GM18519 (cell line): ENCODE results near the gene PLA2G3.

ENCODE experiments used
- ATAC-seq: cut with Tn5 transposase; IDR thresholded peaks from one replicate; pipeline ENCODE4 v1.9.1; 2021; ENCODE audit warnings: mild to moderate bottlenecking, moderate library complexity; ENCODE audit not compliant: unreplicated experiment, low FRiP score

The PLA2G3 gene

GRCh38 chr22:31148953-31149627, 8.8 kb upstream of the PLA2G3 start:
- ATAC-seq: no peak

- no peak for ATAC-seq
Observed at GRCh38 chr22:31148488-31148887, 8.2 kb upstream of the PLA2G3 start.

GRCh38 chr22:31144223-31144622, 3.9 kb upstream of the PLA2G3 start:
- no peak for ATAC-seq

- ATAC-seq: no peak
Observed at GRCh38 chr22:31143537-31143936, 3.2 kb upstream of the PLA2G3 start.

GRCh38 chr22:31143038-31143437, 2.7 kb upstream of the PLA2G3 start:
- ATAC-seq: no peak

GRCh38 chr22:31142285-31142684, 2.0 kb upstream of the PLA2G3 start:
- ATAC-seq: no peak

GRCh38 chr22:31141551-31141950, 1.2 kb upstream of the PLA2G3 start:
- no peak for ATAC-seq

GRCh38 chr22:31140746-31141145, 438 bp upstream of the PLA2G3 start:
- ATAC-seq: no peak

- ATAC-seq: no peak
Observed at GRCh38 chr22:31139066-31139465, 1.2 kb downstream of the PLA2G3 start.

GRCh38 chr22:31138126-31138525, 2.2 kb downstream of the PLA2G3 start:
- no peak for ATAC-seq

GRCh38 chr22:31137721-31138120, 2.6 kb downstream of the PLA2G3 start:
- ATAC-seq: no peak

- no peak for ATAC-seq
Observed at GRCh38 chr22:31136711-31137110, 3.6 kb downstream of the PLA2G3 start.

- ATAC-seq: no peak
Observed at GRCh38 chr22:31136155-31136554, 4.2 kb downstream of the PLA2G3 start.

- no peak for ATAC-seq
Observed at GRCh38 chr22:31135706-31136105, 4.6 kb downstream of the PLA2G3 start.

GRCh38 chr22:31134688-31135087, 5.6 kb downstream of the PLA2G3 start:
- ATAC-seq: no peak

GRCh38 chr22:31133911-31134310, 6.4 kb downstream of the PLA2G3 start:
- no peak for ATAC-seq

- no peak for ATAC-seq
Observed at GRCh38 chr22:31130873-31131272, 9.4 kb downstream of the PLA2G3 start.

- no peak for ATAC-seq
Observed at GRCh38 chr22:31128156-31128555, 12.2 kb downstream of the PLA2G3 start.

- ATAC-seq: no peak
Observed at GRCh38 chr22:31127181-31127772, 13.0 kb downstream of the PLA2G3 start.

- ATAC-seq: no peak
Observed at GRCh38 chr22:31126869-31127175, 13.5 kb downstream of the PLA2G3 start.

- no peak for ATAC-seq
Observed at GRCh38 chr22:31126128-31126868, 14.0 kb downstream of the PLA2G3 start.

GRCh38 chr22:31125521-31126117, 14.7 kb downstream of the PLA2G3 start:
- no peak for ATAC-seq
